Activated CD4-positive, alpha-beta memory T cell treated with anti-CD3 and anti-CD28 coated beads for 36 hours (primary cell): ENCODE measurements around the gene SLC52A3. TPM values are rescaled to one million over a fixed set of nuclear protein-coding genes. Genes with fewer than 3 reads are reported as not detected.

Experiments used
- CTCF ChIA-PET: fragments of 350-600 bp; sonication (Branson Sonifier 250); formaldehyde crosslinking; loops from one replicate; lab custom pipeline; 2021; ENCODE audit warnings: antibody characterized with exemption, inconsistent platforms; lab: Charles Lee
- POLR2A ChIA-PET: fragments of 350-600 bp; sonication (Branson Sonifier 250); formaldehyde crosslinking; loops from one replicate; lab custom pipeline; 2021; ENCODE audit warnings: antibody characterized with exemption; lab: Charles Lee
- DNase-seq: peaks from one replicate; pipeline ENCODE4 v3.0.0-alpha.2; 2020
- H3K27ac Mint-ChIP-seq: one replicate; pipeline ENCODE4 v1.8.0; 2021; ENCODE audit warnings: mixed read lengths
- H3K27me3 Mint-ChIP-seq: one replicate; pipeline ENCODE4 v1.8.0; 2021; ENCODE audit warnings: mixed read lengths
- H3K36me3 Mint-ChIP-seq: one replicate; pipeline ENCODE4 v1.8.0; 2021; ENCODE audit warnings: mixed read lengths
- H3K4me1 Mint-ChIP-seq: one replicate; pipeline ENCODE4 v1.8.0; 2021; ENCODE audit warnings: low read depth, mixed read lengths
- H3K4me3 Mint-ChIP-seq: one replicate; pipeline ENCODE4 v1.8.0; 2021; ENCODE audit warnings: mild to moderate bottlenecking, mixed read lengths
- H3K9me3 Mint-ChIP-seq: one replicate; pipeline ENCODE4 v1.8.0; 2021; ENCODE audit warnings: mixed read lengths
- intact Hi-C: fragments of 100-400 bp; cut with micrococcal nuclease; formaldehyde crosslinking; loops from one replicate; pipeline ENCODE4 v1.15.1; 2023
- total RNA-seq, 2 experiments: library from RNA; stranded (reverse); gene quantifications; one replicate each; pipeline ENCODE4 v1.2.3, GENCODE V29; 2021

The SLC52A3 gene
- total RNA-seq, 2 experiments from 2014 or later = not detected

DNA sequence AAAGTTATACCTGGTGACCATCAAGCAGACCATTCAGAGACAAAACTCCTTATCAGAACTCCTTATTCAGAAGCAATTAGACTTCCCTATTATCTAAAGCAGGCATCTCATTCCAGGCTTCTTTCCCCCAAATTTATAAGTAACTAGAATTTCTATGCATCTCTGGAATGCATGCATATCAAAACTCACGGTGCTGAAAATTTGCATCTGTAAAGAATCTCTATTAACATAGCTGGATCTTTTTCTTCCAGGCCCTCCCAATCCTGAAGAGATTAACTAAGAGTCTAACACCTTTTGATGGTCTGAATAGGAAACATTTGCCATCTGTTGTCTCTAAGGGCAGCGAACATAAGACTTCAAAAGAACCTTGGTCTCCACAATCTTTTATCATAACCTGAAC, 22.8 kb upstream of the SLC52A3 start:
- H3K9me3 Mint-ChIP-seq = peaks cover 12% of the 10 kb centered on the region
- POLR2A ChIA-PET = no interaction called here
- H3K36me3 Mint-ChIP-seq = peaks cover 3% of the 10 kb centered on the region
- intact Hi-C loops = no loop called here
- no peaks in the 10 kb centered on the region for H3K4me1 Mint-ChIP-seq
- H3K4me3 Mint-ChIP-seq = no peak overlapping the region
- CTCF ChIA-PET = no interaction called here
- peaks cover 42% of the 10 kb centered on the region for H3K27me3 Mint-ChIP-seq
- DNase-seq = no peak
- H3K27ac Mint-ChIP-seq = no peak overlapping the region

DNA sequence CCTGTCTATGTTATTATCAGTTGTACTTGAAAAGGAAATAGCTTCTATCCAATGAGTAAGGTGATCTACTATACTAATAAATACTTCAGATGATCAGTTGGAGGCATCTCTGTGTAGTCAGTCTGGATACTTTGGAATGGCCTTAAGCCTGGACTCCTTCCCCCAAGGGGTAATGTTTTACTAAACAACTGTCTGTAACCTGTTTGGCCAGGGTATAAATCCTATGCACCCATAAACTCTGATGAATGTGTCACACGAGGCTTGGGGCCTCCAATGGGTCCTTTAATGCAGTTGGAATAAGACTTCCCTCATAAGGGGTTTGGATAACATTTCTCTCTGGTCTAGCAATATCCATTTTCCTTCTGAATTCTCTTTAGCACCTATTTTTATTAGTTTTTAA, 19.5 kb upstream of the SLC52A3 start:
- DNase-seq = no peak
- Mint-ChIP-seq H3K27me3 (peaks cover 37% of the 10 kb centered on the region), H3K9me3 (peaks cover 31% of the 10 kb centered on the region), H3K27ac (no peak overlapping the region), H3K4me1 (no peaks in the 10 kb centered on the region), H3K4me3 (no peak overlapping the region), H3K36me3 (peaks cover 7% of the 10 kb centered on the region)
- CTCF ChIA-PET = no interaction called here
- POLR2A ChIA-PET = no interaction called here
- intact Hi-C loops = no loop called here

DNA sequence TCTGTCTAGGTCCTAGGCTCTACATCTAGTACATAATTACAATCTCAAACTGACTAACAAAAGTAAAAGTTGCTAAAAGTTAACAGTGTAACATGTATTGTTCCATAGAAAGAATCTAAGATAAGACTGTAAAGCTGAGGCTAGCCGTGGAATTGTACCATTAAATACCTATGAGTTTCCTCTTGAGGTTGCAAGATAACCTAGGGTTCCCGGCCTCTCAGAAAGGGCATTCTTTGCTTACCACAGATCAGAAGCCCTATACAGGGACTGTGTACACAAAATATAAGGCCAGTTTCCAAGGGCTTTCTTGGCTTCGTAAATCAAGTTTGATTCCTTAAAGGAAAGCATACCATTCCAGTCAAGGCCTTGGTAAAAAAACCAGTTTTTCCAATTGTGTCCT, 11.5 kb upstream of the SLC52A3 start:
- Mint-ChIP-seq H3K27me3 (peaks cover 4% of the 10 kb centered on the region), H3K36me3 (peaks cover 1% of the 10 kb centered on the region), H3K4me3 (no peak overlapping the region), H3K4me1 (no peaks in the 10 kb centered on the region), H3K9me3 (peaks cover 17% of the 10 kb centered on the region), H3K27ac (no peak overlapping the region)
- ChIA-PET CTCF (interaction anchor here (0.7 to 1.2 kb wide), 2 partner anchors 44 to 84 kb away, joined by 3 read pairs; no protein-coding TSS in a partner anchor), POLR2A (no interaction called here)
- DNase-seq = no peak
- intact Hi-C loops = no loop called here

DNA sequence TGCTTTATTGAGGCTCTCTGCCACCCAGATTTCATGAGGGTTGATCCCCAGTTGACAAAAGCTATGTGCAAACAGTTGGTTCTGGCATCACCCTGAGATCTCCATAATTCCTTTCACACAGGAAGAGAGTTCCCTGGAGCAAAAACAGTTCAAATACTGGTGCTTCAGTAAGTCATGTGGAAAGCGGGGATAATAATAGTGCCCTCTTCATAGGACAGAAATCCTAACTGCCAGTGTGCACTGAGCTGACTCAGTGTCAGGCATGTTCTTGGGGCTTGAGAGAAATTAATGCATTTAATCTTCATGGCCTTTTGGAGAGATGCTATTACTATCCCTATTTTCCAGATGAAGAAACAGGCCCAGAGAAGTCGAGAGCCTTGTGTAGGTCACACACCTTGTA, 7.9 kb upstream of the SLC52A3 start:
- no peaks in the 10 kb centered on the region for H3K36me3 Mint-ChIP-seq
- ChIA-PET POLR2A (no interaction called here), CTCF (interaction anchor here (1.0 kb wide), 1 partner anchor 109 kb away, joined by 3 read pairs; no protein-coding TSS in a partner anchor)
- intact Hi-C loops = no loop called here
- no peaks in the 10 kb centered on the region for H3K9me3 Mint-ChIP-seq
- H3K4me3 Mint-ChIP-seq = no peak overlapping the region
- peaks cover 10% of the 10 kb centered on the region for H3K27me3 Mint-ChIP-seq
- H3K4me1 Mint-ChIP-seq = no peaks in the 10 kb centered on the region
- DNase-seq = no peak
- H3K27ac Mint-ChIP-seq = no peak overlapping the region

DNA sequence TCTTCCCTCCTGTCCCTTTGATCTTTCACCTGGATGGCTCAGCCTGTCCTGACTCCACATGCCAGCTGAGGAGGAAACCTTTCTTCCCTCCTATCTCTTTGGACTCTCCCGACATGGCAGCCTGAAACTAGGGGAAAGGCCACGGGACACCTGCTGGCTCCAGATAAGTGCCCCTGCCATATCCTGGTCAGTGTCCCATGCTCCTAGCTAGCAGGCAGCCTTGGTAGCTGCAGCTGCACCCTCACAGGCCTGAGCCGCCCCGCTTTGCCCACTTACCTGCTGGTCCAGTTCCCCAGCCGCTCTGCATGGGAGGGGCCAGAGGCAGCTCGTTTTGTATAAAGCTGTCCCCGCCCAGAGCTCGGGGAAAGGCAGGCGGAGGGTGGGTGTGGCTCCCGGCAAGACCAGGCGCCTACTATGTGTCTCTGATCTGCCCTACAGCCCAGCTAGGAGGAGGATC, 7.4 kb upstream of the SLC52A3 start:
- no peaks in the 10 kb centered on the region for H3K4me1 Mint-ChIP-seq
- intact Hi-C loops = no loop called here
- H3K36me3 Mint-ChIP-seq = no peaks in the 10 kb centered on the region
- H3K9me3 Mint-ChIP-seq = no peaks in the 10 kb centered on the region
- ChIA-PET CTCF (interaction anchor here (0.8 to 1.0 kb wide), 3 partner anchors 15 to 109 kb away, joined by 3 read pairs; no protein-coding TSS in a partner anchor), POLR2A (no interaction called here)
- peaks cover 14% of the 10 kb centered on the region for H3K27me3 Mint-ChIP-seq
- no peak for DNase-seq
- no peak overlapping the region for H3K4me3 Mint-ChIP-seq
- no peak overlapping the region for H3K27ac Mint-ChIP-seq

DNA sequence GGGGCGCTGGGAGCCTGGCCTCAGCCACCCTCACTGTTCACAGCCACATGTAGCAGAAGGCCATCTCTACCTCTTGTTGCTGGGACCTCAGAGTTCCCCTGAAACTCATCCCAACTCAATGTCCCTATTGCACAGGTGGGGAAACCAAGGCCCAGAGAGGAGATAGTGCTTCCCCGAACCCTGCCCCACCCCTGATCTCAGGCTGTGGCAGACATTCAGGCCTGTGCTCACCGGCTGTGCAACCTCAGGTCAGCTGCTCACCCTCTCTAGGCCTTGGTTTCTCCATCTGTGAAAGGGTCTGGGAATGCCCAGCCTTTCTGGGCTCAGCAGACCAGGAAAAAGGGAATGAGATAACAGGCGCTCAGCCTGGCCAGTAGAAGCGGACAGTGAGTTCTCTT, 6.4 kb upstream of the SLC52A3 start:
- H3K4me3 Mint-ChIP-seq = no peak overlapping the region

DNA sequence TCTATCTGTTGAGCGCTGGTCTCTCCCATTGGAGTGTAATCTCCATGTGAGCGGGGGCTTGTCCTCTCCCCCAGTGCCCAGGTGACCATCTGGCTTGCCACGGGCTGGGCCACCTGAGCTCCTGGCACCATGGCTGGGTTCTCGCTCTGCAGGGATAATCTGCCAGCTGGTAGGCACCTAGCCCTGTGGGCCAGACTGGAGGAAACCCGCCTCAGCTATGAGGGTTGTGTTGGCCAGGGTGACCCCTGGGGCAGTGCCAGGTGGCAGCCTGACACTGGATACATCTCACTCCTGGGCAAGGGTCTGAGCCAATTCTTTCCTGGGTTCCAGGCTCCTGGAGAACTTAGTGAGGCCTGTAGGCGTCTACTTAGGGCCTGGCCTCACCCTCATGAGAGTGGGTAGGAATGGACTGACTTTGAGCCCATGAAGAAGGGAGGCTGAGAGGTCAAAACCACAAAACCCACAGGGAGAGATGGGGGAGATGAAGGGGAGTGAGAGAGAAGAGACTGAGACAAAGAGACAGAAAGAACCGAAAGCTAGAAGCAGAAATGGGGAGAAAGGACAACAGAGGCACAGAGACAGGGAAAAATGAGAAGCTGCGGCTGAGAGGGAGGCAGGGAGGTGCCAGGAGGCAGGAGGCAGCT, 5.8 kb upstream of the SLC52A3 start:
- Mint-ChIP-seq H3K27ac (no peak overlapping the region), H3K27me3 (peaks cover 15% of the 10 kb centered on the region), H3K9me3 (no peaks in the 10 kb centered on the region), H3K4me3 (no peak overlapping the region), H3K4me1 (no peaks in the 10 kb centered on the region), H3K36me3 (no peaks in the 10 kb centered on the region)
- CTCF ChIA-PET = interaction anchor here (1.4 kb wide), 1 partner anchor 182 kb away, joined by 3 read pairs; no protein-coding TSS in a partner anchor
- DNase-seq = no peak
- POLR2A ChIA-PET = no interaction called here
- intact Hi-C loops = no loop called here

More for the DNA sequence above, 6.4 kb upstream of the SLC52A3 start:
- Mint-ChIP-seq H3K4me1 (no peaks in the 10 kb centered on the region), H3K27ac (no peak overlapping the region), H3K9me3 (no peaks in the 10 kb centered on the region), H3K36me3 (no peaks in the 10 kb centered on the region), H3K27me3 (peaks cover 15% of the 10 kb centered on the region)
- ChIA-PET POLR2A (no interaction called here), CTCF (interaction anchor here (1.0 kb wide), 1 partner anchor 14 kb away, joined by 3 read pairs; no protein-coding TSS in a partner anchor)
- intact Hi-C loops = no loop called here
- no peak for DNase-seq

DNA sequence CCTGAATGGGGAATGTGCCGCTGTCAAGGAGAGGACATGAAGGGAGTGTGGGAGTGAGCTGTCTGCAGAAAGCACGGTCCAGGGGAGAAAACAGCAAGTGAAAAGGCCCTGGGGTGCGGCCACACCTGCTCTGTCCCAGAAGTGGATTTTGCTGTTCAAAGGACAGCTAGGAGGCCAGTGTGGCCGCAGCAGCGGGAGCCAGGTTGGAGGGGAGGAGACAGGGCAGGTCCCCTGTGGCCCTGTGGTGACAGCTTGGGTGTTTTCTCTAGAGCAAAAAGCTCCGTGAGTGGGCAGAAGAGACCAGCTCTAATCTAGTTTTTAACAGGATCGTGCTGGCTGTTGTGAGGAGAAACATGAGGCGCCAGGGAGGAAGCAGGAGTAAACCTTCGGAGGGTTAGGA, 4.5 kb upstream of the SLC52A3 start:
- no peak for DNase-seq
- Mint-ChIP-seq H3K9me3 (no peaks in the 10 kb centered on the region), H3K4me1 (no peaks in the 10 kb centered on the region), H3K4me3 (no peak overlapping the region), H3K27ac (no peak overlapping the region), H3K27me3 (peaks cover 15% of the 10 kb centered on the region), H3K36me3 (no peaks in the 10 kb centered on the region)
- POLR2A ChIA-PET = no interaction called here
- intact Hi-C loops = no loop called here
- CTCF ChIA-PET = interaction anchor here (0.7 to 1.4 kb wide), 3 partner anchors 12 to 464 kb away, joined by 3 to 4 read pairs (median 3); no protein-coding TSS in a partner anchor

DNA sequence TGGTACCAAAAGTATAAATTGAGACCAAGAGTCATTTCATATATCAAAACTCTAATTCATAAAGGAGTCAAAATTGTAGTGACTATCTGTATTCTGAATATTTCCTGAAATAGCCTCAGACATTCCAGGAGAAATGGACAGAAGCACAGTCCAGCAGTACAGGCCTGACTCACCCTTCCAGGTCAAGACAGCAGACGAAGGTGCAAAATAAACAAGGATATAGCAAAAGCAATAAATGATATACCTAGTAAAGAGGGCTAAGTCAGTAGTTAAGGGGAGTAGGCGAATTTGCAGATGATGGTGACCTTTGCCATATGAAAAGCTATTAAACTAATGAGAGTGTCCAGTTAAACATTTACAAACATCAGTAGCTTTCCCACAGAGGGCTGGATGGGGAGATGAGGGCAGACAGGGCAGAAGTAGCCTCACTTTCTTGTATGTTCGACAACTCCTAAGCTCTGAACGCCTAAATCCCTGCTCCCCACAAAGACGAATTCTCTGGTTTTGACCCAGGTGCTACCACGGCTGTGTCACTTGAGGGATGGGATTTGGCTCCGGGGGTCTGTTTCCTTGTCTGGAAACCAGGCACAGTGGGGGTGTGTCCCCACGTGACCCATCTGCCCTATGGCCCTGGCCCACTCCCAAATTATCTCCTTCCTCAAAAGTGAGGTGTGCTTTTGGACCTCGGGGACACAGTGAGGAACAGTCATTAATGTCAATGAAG, 3.6 kb upstream of the SLC52A3 start:
- no peaks in the 10 kb centered on the region for H3K4me1 Mint-ChIP-seq
- POLR2A ChIA-PET = no interaction called here
- no peak overlapping the region for H3K4me3 Mint-ChIP-seq
- H3K36me3 Mint-ChIP-seq = no peaks in the 10 kb centered on the region
- H3K9me3 Mint-ChIP-seq = no peaks in the 10 kb centered on the region
- H3K27me3 Mint-ChIP-seq = peaks cover 15% of the 10 kb centered on the region
- intact Hi-C loops = no loop called here
- CTCF ChIA-PET = no interaction called here
- no peak overlapping the region for H3K27ac Mint-ChIP-seq
- no peak for DNase-seq

DNA sequence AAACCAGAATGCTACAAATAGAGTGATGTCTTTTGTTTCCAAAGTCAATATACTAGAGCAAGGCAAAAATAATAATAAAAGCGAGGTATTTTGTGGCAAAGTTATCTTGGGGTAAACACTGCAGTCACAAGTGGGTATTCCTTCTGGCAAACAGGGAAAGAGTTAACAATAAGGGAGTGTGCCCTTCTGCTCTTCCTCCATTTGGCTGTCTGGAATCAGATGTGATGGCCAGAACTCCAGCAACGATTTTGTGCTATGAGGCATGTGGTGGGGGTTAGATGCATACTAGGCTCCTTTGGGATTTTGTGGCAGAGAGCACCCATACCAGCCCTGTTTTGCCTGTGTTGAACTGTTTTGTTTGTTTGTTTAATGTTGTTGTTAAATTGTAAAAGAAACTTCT, 2.4 kb upstream of the SLC52A3 start:
- CTCF ChIA-PET = no interaction called here

DNA sequence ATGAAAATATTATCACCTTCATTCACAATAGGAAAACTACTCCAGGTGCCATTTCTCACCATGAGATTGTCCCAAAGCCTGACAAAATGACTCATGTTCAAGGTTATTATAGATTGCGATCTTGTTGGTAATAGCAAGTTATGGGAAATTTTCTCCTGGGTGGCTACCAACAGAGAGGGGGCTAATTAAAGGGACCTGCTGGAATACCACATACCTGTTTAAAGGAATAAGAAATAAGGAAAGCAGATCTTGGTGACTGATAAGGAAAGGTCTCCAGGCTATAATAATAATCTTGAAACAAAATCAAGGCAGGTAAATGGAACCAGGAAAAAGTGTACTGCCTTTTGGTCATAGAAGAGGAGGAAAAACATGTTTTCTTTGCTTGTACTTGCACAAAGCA, 1.4 kb downstream of the SLC52A3 start:
- H3K27me3 Mint-ChIP-seq = peaks cover 12% of the 10 kb centered on the region
- H3K9me3 Mint-ChIP-seq = no peaks in the 10 kb centered on the region
- CTCF ChIA-PET = no interaction called here
- no peak overlapping the region for H3K27ac Mint-ChIP-seq
- DNase-seq = no peak
- intact Hi-C loops = no loop called here
- no peaks in the 10 kb centered on the region for H3K36me3 Mint-ChIP-seq
- no peaks in the 10 kb centered on the region for H3K4me1 Mint-ChIP-seq
- POLR2A ChIA-PET = no interaction called here
- no peak overlapping the region for H3K4me3 Mint-ChIP-seq

More for the DNA sequence above, 2.4 kb upstream of the SLC52A3 start:
- DNase-seq = no peak
- Mint-ChIP-seq H3K9me3 (no peaks in the 10 kb centered on the region), H3K4me3 (no peak overlapping the region), H3K36me3 (no peaks in the 10 kb centered on the region), H3K27ac (no peak overlapping the region), H3K4me1 (no peaks in the 10 kb centered on the region), H3K27me3 (peaks cover 15% of the 10 kb centered on the region)
- POLR2A ChIA-PET = no interaction called here
- intact Hi-C loops = no loop called here

DNA sequence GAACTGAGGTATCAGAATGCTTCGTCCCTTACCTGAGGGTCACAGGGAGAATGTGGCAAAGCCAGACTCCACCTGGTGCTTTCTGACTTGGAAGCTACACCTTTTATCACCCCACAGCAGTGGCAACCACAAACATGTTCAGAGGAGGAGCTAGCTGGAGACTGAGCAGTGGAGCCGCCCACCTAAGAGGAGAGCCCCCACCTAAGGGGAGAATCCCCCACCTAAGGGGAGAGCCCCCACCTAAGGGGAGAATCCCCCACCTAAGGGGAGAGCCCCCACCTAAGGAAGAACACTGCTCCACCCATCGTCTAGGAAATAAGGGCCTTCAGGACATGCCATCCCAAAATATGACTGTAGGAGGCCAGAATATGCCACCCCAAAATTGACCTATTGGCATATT, 4.0 kb downstream of the SLC52A3 start:
- Mint-ChIP-seq H3K9me3 (no peaks in the 10 kb centered on the region), H3K4me1 (no peaks in the 10 kb centered on the region), H3K27me3 (peaks cover 7% of the 10 kb centered on the region), H3K36me3 (no peaks in the 10 kb centered on the region), H3K4me3 (no peak overlapping the region), H3K27ac (no peak overlapping the region)
- CTCF ChIA-PET = no interaction called here
- POLR2A ChIA-PET = no interaction called here
- DNase-seq = no peak
- intact Hi-C loops = no loop called here
